ENCODE measurements around the gene CDK10.

Gene CDK10

GRCh38 chr16:89643769-89644300 is 42.7 kb upstream of the CDK10 start:
- no peak overlapping the region for H3K4me3 ChIP-seq (ENCODE audit: low read depth, low read length)
- in situ Hi-C loops (cut with HindIII; ENCODE audit: low sequenced_read_pairs), result no loop called here
- TF ChIP-seq CTCF (IDR thresholded peaks at IDR 0.05; ENCODE audit: low read depth, low read length, missing control alignments), result no peak
- no peak for DNase-seq (ENCODE audit: low read depth)

- no peak overlapping the region for H3K4me3 ChIP-seq (ENCODE audit: low read depth, low read length)
- in situ Hi-C loops (cut with HindIII; ENCODE audit: low sequenced_read_pairs), result no loop called here
- no peak for DNase-seq (ENCODE audit: low read depth)
- TF ChIP-seq CTCF (IDR thresholded peaks at IDR 0.05; ENCODE audit: low read depth, low read length, missing control alignments), result no peak
Observed at GRCh38 chr16:89645122-89645521, 41.4 kb upstream of the CDK10 start.

GRCh38 chr16:89646270-89646669 is 40.2 kb upstream of the CDK10 start:
- no peak for DNase-seq (ENCODE audit: low read depth)
- in situ Hi-C loops (cut with HindIII; ENCODE audit: low sequenced_read_pairs), result no loop called here
- no peak for TF ChIP-seq CTCF (IDR thresholded peaks at IDR 0.05; ENCODE audit: low read depth, low read length, missing control alignments)
- H3K4me3 ChIP-seq (ENCODE audit: low read depth, low read length), result no peak overlapping the region

- no peak for TF ChIP-seq CTCF (IDR thresholded peaks at IDR 0.05; ENCODE audit: low read depth, low read length, missing control alignments)
- no peak overlapping the region for H3K4me3 ChIP-seq (ENCODE audit: low read depth, low read length)
- in situ Hi-C loops (cut with HindIII; ENCODE audit: low sequenced_read_pairs), result no loop called here
- no peak for DNase-seq (ENCODE audit: low read depth)
Observed at GRCh38 chr16:89646906-89647305, 39.6 kb upstream of the CDK10 start.

DNA sequence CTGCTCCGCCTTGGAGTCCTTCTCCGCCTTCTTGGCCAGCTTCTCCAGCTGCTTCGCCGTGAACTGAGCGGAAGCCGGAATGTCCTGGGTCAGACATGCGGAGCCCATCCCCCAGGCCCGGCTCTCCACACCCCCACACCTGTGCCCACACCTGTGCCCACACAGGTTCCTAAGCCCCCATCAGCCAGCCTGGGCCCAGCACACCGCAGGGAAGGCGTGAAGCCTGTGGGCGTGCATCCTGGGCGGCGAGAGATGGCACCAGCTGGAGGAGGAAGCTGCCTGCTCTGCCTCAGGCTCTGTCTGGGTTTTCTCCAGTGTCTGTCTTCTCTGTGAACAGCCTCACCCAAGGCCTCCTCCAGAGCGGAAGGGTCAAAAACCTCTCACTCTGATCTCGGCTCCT is 34.9 kb upstream of the CDK10 start:
- no peak for DNase-seq (ENCODE audit: low read depth)
- no peak for TF ChIP-seq CTCF (IDR thresholded peaks at IDR 0.05; ENCODE audit: low read depth, low read length, missing control alignments)
- H3K4me3 ChIP-seq (ENCODE audit: low read depth, low read length), result no peak overlapping the region
- in situ Hi-C loops (cut with HindIII; ENCODE audit: low sequenced_read_pairs), result no loop called here

DNA sequence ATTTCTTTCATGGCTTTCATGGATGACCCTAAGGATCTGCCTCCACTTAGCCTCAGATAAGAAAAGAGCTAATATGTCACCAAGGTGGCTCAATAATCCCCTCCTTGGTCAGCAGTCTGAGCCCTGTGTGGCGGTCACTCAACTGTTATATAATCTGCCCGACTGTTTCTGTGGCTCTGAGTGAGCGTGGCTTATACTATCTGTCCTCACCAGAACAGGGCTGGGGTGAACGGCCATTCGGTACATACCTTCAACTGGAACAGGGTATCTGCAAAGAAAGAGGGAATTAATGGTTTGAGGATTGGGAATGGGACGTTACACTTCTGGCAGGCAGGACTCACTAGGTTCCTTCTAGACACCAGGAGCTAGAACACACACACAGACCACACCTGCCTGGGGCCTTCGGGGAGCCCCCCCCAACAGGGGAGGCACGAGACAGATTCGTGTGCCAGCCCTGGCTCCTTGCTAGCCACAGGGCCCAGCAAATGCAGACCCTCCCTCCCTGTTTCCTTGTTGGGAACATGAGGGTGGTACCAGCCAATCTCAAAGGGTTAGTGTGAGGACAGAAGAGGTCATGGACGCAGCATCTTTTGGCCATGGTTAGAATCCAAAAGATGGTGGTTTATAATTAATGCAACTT is 32.7 kb upstream of the CDK10 start:
- DNase-seq (ENCODE audit: low read depth), result no peak
- no peak for TF ChIP-seq CTCF (IDR thresholded peaks at IDR 0.05; ENCODE audit: low read depth, low read length, missing control alignments)
- in situ Hi-C loops (cut with HindIII; ENCODE audit: low sequenced_read_pairs), result no loop called here
- no peak overlapping the region for H3K4me3 ChIP-seq (ENCODE audit: low read depth, low read length)

All from astrocyte of the cerebellum (primary cell).